Measurements from ENCODE around the gene ZNF691. TPM values are rescaled to one million over a fixed set of nuclear protein-coding genes. Genes with fewer than 3 reads are reported as not detected.

Gene ZNF691
- total RNA-seq, 6 donors from 2014 or later, result 7.0 to 17.8 (median 9.4) TPM

DNA sequence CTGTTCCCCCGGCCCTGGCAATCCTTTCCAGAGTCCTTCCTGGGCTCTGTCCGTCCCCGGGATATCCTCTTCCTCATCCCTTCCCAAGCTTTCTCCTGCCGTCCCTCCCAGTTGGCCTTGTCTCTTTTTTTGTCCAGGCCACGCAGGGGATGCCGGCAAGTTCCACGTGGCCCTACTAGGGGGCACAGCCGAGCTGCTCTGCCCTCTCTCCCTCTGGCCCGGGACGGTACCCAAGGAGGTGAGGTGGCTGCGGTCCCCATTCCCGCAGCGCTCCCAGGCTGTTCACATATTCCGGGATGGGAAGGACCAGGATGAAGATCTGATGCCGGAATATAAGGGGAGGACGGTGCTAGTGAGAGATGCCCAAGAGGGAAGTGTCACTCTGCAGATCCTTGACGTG is 15.8 kb upstream of the ZNF691 start:
- ATAC-seq (ENCODE audit: low FRiP score in 2 of 2), result no peak
- 88 to 95% methylated on average over 16 to 17 of the region's 17 CpGs for WGBS, 2 donors
- no peaks in the 10 kb centered on the region for H3K9me3 ChIP-seq
- no peak overlapping the region for H3K27ac ChIP-seq
- no peaks in the 10 kb centered on the region for H3K27me3 ChIP-seq
- no peaks in the 10 kb centered on the region for H3K4me1 ChIP-seq
- peaks cover 0 to 15% (median 8%) of the 10 kb centered on the region in 4 donors for H3K36me3 ChIP-seq
- peak in 1 of 2 donors; percentile 24 for DNase-seq
- H3K4me3 ChIP-seq, result no peak overlapping the region
- TF ChIP-seq POLR2AphosphoS5 (IDR thresholded peaks at IDR 0.05), result no peak
- TF ChIP-seq EP300 (IDR thresholded peaks at IDR 0.05), result no peak
- no peak for TF ChIP-seq POLR2A (IDR thresholded peaks at IDR 0.05)
- TF ChIP-seq, protein P1, sequence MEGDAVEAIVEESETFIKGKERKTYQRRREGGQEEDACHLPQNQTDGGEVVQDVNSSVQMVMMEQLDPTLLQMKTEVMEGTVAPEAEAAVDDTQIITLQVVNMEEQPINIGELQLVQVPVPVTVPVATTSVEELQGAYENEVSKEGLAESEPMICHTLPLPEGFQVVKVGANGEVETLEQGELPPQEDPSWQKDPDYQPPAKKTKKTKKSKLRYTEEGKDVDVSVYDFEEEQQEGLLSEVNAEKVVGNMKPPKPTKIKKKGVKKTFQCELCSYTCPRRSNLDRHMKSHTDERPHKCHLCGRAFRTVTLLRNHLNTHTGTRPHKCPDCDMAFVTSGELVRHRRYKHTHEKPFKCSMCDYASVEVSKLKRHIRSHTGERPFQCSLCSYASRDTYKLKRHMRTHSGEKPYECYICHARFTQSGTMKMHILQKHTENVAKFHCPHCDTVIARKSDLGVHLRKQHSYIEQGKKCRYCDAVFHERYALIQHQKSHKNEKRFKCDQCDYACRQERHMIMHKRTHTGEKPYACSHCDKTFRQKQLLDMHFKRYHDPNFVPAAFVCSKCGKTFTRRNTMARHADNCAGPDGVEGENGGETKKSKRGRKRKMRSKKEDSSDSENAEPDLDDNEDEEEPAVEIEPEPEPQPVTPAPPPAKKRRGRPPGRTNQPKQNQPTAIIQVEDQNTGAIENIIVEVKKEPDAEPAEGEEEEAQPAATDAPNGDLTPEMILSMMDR (IDR thresholded peaks at IDR 0.05), result no peak

- H3K9me3 ChIP-seq, result no peaks in the 10 kb centered on the region
- DNase-seq (no peak), ATAC-seq (ENCODE audit: low FRiP score in 2 of 2) (no peak)
- no peak overlapping the region for H3K4me3 ChIP-seq
- peaks cover 0 to 15% (median 8%) of the 10 kb centered on the region in 4 donors for H3K36me3 ChIP-seq
- H3K4me1 ChIP-seq, result no peaks in the 10 kb centered on the region
- TF ChIP-seq, protein P1 (IDR thresholded peaks at IDR 0.05), result no peak
- TF ChIP-seq POLR2A (IDR thresholded peaks at IDR 0.05), result no peak
- no peak for TF ChIP-seq POLR2AphosphoS5 (IDR thresholded peaks at IDR 0.05)
- TF ChIP-seq EP300 (IDR thresholded peaks at IDR 0.05), result no peak
- H3K27ac ChIP-seq, result no peak overlapping the region
- H3K27me3 ChIP-seq, result no peaks in the 10 kb centered on the region
These were observed 15.1 kb upstream of the ZNF691 start for GRCh38 chr1:42831273-42831672.

- Histone ChIP-seq H3K27me3 (no peaks in the 10 kb centered on the region), H3K4me1 (no peaks in the 10 kb centered on the region), H3K27ac (no peak overlapping the region), H3K9me3 (no peaks in the 10 kb centered on the region), H3K4me3 (no peak overlapping the region), H3K36me3 (peaks cover 0 to 15% (median 8%) of the 10 kb centered on the region in 4 donors)
- TF ChIP-seq, protein P1 (IDR thresholded peaks at IDR 0.05), result no peak
- TF ChIP-seq POLR2A (IDR thresholded peaks at IDR 0.05) (no peak), EP300 (IDR thresholded peaks at IDR 0.05) (no peak), POLR2AphosphoS5 (IDR thresholded peaks at IDR 0.05) (no peak)
- DNase-seq (no peak), ATAC-seq (ENCODE audit: low FRiP score in 2 of 2) (no peak)
- 90 to 95% methylated on average over 3 of the region's 3 CpGs for WGBS, 2 donors
These were observed 13.7 kb upstream of the ZNF691 start for GRCh38 chr1:42832641-42833240.

GRCh38 chr1:42833981-42834380 is 12.4 kb upstream of the ZNF691 start:
- Histone ChIP-seq H3K4me3 (no peak overlapping the region), H3K4me1 (no peaks in the 10 kb centered on the region), H3K27ac (no peak overlapping the region), H3K27me3 (no peaks in the 10 kb centered on the region), H3K36me3 (peaks cover 0 to 15% (median 6%) of the 10 kb centered on the region in 4 donors), H3K9me3 (no peaks in the 10 kb centered on the region)
- ATAC-seq (ENCODE audit: low FRiP score in 2 of 2), result peak in 1 of 2 donors; percentile 26
- WGBS, 2 donors, result 78 to 82% methylated on average over 4 of the region's 4 CpGs
- TF ChIP-seq POLR2A (IDR thresholded peaks at IDR 0.05), result no peak
- TF ChIP-seq POLR2AphosphoS5 (IDR thresholded peaks at IDR 0.05), result no peak
- TF ChIP-seq EP300 (IDR thresholded peaks at IDR 0.05), result no peak
- TF ChIP-seq, protein P1 (IDR thresholded peaks at IDR 0.05), result no peak
- DNase-seq, result no peak

DNA sequence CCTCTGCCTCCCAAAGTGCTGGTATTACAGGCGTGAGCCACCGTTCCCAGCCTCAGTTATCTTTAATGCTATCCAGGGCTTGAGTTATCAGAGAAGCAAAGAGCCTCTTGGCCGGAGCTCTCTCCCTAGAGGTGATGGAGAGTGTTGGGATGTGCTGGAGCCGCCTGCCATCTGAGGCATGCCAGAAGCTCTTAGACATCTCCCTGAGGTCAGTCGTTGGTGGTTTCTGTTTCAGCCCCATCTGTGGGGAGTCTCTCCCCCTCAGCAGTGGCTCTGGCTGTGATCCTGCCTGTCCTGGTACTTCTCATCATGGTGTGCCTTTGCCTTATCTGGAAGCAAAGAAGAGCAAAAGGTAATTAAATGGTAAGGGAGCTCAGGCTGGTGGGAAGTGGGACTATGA is 11.6 kb upstream of the ZNF691 start:
- H3K4me1 ChIP-seq, result no peaks in the 10 kb centered on the region
- H3K4me3 ChIP-seq, result no peak overlapping the region
- H3K36me3 ChIP-seq, result peaks cover 0 to 14% (median 4%) of the 10 kb centered on the region in 4 donors
- TF ChIP-seq POLR2AphosphoS5 (IDR thresholded peaks at IDR 0.05) (no peak), EP300 (IDR thresholded peaks at IDR 0.05) (no peak), POLR2A (IDR thresholded peaks at IDR 0.05) (no peak)
- TF ChIP-seq, protein P1 (IDR thresholded peaks at IDR 0.05), result no peak
- DNase-seq (no peak), ATAC-seq (ENCODE audit: low FRiP score in 2 of 2) (no peak)
- 89 to 93% methylated on average over 5 of the region's 5 CpGs for WGBS, 2 donors
- H3K27me3 ChIP-seq, result no peaks in the 10 kb centered on the region
- H3K9me3 ChIP-seq, result no peaks in the 10 kb centered on the region
- no peak overlapping the region for H3K27ac ChIP-seq
